HEK293 (cell line): ENCODE results near the gene OR4D10.

Experiments used
- GLI4 ChIP-seq: fragments of 450-650 bp; formaldehyde crosslinking; IDR thresholded peaks from 2 replicates; pipeline ENCODE4 v1.5.1; 2016; ENCODE audit warnings: missing biosample characterization, missing genetic modification characterization
- REPIN1 ChIP-seq: fragments of 450-650 bp; formaldehyde crosslinking; IDR thresholded peaks from 2 replicates; pipeline ENCODE4 v1.5.1; 2017; ENCODE audit warnings: missing biosample characterization, missing genetic modification characterization, low read depth
- SCRT2 ChIP-seq: fragments of 450-650 bp; formaldehyde crosslinking; IDR thresholded peaks from 2 replicates; pipeline ENCODE4 v1.5.1; 2016; ENCODE audit warnings: missing biosample characterization, missing genetic modification characterization
- ZBTB20 ChIP-seq: fragments of 450-650 bp; formaldehyde crosslinking; IDR thresholded peaks from 2 replicates; pipeline ENCODE4 v1.5.1; 2016; ENCODE audit warnings: missing biosample characterization, missing genetic modification characterization
- ZBTB7A ChIP-seq: fragments of 450-650 bp; formaldehyde crosslinking; IDR thresholded peaks from 2 replicates; pipeline ENCODE4 v1.5.1; 2016; ENCODE audit warnings: low read depth, missing biosample characterization, missing genetic modification characterization
- ZNF10 ChIP-seq: fragments of 450-650 bp; formaldehyde crosslinking; IDR thresholded peaks from 2 replicates; pipeline ENCODE4 v1.5.1; 2017; ENCODE audit warnings: missing biosample characterization, missing genetic modification characterization
- ZNF510 ChIP-seq: fragments of 450-650 bp; formaldehyde crosslinking; IDR thresholded peaks from 2 replicates; pipeline ENCODE4 v1.5.1; 2018; ENCODE audit warnings: mild to moderate bottlenecking, missing genetic modification characterization, missing biosample characterization; ENCODE audit not compliant: insufficient replicate concordance
- ZNF548 ChIP-seq: fragments of 450-650 bp; formaldehyde crosslinking; IDR thresholded peaks from 2 replicates; pipeline ENCODE4 v1.5.1; 2016; ENCODE audit warnings: missing biosample characterization, missing genetic modification characterization
- TF ChIP-seq, protein P1 (sequence below): fragments of 450-650 bp; formaldehyde crosslinking; IDR thresholded peaks from 2 replicates; pipeline ENCODE4 v1.5.1; 2016; ENCODE audit warnings: missing biosample characterization, missing genetic modification characterization
- TF ChIP-seq, protein P2 (sequence below): fragments of 450-650 bp; formaldehyde crosslinking; IDR thresholded peaks from 2 replicates; pipeline ENCODE4 v1.5.1; 2016; ENCODE audit warnings: missing biosample characterization, missing genetic modification characterization

DNA sequence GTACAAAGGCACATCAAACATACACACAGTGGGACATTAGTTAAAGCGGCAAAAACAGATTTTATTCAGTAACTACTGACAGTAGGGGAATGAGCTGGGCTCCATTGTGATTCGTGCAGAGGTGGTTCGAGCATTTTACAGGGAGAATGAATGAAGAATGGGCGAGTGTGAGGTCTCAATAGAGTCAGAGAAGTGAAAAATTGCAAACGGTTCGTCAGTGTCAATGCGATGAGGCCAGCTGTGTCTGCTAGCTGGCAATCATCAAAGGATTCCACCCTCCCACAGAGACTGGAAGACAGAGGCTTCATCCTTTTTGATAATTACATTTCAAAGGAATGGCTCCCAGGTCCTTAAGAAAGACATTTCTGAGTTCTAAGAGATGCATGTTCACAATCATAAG, 55.6 kb downstream of the OR4D10 start:
- TF ChIP-seq, protein P1, sequence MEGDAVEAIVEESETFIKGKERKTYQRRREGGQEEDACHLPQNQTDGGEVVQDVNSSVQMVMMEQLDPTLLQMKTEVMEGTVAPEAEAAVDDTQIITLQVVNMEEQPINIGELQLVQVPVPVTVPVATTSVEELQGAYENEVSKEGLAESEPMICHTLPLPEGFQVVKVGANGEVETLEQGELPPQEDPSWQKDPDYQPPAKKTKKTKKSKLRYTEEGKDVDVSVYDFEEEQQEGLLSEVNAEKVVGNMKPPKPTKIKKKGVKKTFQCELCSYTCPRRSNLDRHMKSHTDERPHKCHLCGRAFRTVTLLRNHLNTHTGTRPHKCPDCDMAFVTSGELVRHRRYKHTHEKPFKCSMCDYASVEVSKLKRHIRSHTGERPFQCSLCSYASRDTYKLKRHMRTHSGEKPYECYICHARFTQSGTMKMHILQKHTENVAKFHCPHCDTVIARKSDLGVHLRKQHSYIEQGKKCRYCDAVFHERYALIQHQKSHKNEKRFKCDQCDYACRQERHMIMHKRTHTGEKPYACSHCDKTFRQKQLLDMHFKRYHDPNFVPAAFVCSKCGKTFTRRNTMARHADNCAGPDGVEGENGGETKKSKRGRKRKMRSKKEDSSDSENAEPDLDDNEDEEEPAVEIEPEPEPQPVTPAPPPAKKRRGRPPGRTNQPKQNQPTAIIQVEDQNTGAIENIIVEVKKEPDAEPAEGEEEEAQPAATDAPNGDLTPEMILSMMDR (tag by site-specific recombination) = no peak
- no peak for TF ChIP-seq ZBTB7A (tag by site-specific recombination)
- TF ChIP-seq ZBTB20 (tag by site-specific recombination) = no peak
- TF ChIP-seq ZNF548 (tag by site-specific recombination) = no peak
- no peak for TF ChIP-seq SCRT2 (tag by site-specific recombination)
- no peak for TF ChIP-seq ZNF510 (tag by site-specific recombination)
- TF ChIP-seq REPIN1 = no peak
- no peak for TF ChIP-seq GLI4 (tag by site-specific recombination)
- TF ChIP-seq, protein P2, sequence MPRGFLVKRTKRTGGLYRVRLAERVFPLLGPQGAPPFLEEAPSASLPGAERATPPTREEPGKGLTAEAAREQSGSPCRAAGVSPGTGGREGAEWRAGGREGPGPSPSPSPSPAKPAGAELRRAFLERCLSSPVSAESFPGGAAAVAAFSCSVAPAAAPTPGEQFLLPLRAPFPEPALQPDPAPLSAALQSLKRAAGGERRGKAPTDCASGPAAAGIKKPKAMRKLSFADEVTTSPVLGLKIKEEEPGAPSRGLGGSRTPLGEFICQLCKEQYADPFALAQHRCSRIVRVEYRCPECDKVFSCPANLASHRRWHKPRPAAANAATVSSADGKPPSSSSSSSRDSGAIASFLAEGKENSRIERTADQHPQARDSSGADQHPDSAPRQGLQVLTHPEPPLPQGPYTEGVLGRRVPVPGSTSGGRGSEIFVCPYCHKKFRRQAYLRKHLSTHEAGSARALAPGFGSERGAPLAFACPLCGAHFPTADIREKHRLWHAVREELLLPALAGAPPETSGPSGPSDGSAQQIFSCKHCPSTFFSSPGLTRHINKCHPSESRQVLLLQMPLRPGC (tag by site-specific recombination) = no peak
- TF ChIP-seq ZNF10 (tag by site-specific recombination) = no peak
